ENCODE measurements around the gene AGPAT2. TPM values are rescaled to one million over a fixed set of nuclear protein-coding genes. Genes with fewer than 3 reads are reported as not detected.

Gene AGPAT2
- 41.1 and 54.7 TPM in 2 replicates for total RNA-seq (2014; rRNA removed; shearing (Covaris generic))

DNA sequence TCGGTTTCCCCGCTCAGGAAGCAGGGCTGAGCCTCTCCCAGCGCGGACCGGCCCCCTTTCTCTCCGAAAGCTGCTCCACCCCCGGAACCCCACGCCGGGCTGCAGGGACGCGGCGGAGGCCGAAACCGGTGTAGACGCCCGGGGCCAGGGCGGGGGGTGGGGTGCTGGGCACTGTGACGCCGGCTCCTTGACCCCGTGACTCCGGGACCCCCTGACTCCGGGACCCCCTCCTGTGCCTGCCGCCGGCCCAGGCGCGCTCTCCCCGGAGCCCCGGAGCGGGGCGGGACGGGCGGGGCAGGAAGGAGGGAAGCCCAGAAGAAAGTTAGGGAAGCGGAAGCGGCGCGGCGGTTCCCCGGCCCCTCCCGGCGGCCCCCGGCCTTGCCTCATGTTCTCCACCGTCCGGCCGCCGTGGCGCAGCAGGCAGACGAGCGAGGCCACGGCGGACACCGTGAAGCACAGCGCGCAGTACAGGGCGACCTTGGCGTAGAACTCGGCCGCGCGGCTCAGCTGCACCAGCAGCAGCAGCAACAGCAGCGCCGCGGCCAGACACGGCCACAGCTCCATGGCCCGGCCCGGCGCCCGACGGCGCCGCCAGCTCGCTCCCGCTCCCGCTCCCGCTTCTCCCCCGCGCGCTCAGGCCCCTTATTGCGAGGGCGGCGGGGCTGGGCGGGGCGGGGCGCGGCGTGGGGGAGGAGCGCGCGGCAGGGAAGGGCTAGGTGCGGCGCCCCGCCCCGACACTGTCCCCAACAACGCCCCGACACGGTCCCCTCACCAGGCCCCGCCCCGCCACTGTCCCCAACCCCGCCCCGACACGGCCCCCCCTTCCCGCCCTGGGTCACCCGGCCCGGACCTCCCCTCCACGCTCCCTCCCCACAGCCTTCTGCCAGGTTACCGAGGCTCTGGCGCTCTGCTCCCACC, at the start of gene AGPAT2:
Gene AGPAT2, minus strand, starts transcription at position 664 of the 918 bp plus-strand sequence. Its CDS starts 100 bp downstream, at position 564.
- no peaks in the 10 kb centered on the region; the same call in 1 of the 2 replicates for H3K36me3 ChIP-seq (replicated peaks; ENCODE audit: control insufficient read depth, insufficient read depth, low read length)
- no peaks in the 10 kb centered on the region; the same call in 1 of the 2 replicates for H3K27me3 ChIP-seq (ENCODE audit: control insufficient read depth, insufficient read depth, low read length)
- peak within 1 kb of the TSS; percentile 91 for H3K4me3 ChIP-seq (ENCODE audit: insufficient read depth, low read depth, low read length)
- peak; percentile 97 for DNase-seq

DNA sequence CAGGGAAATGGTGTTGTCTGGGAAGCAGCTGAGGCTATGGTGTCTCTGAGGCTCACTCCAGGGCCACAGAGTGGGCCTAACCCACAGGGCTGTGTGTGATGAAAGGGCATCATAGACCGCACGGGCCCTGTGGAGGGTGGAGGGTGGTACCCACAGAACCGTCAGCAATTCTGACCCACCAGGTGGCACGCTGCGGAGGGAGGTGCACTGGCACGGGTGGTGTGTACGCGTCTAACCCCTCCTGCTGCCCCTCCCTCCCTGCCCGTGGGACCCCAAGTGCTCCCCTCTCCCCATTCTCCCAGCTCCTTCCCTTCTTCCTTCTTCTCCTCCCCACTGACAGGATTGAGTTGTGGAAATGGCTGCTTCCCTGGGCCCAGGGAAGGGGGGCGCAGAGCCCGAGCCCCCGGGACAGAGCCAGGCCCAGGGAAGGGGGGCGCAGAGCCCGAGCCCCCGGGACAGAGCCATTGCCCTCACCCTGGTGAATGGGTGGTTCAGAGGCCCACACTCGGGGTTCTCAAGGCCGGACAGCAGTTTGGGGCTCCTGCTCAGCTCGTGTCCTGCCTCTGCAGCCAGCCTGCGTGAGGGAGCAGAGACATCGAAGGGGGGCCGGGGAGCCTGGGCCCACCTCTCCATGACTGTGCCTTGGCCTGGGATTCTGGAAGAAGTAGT, 48.7 kb upstream of the AGPAT2 start:
- no peak for DNase-seq
- H3K4me3 ChIP-seq (ENCODE audit: insufficient read depth, low read depth, low read length), result no peak overlapping the region
- no peaks in the 10 kb centered on the region for H3K27me3 ChIP-seq (ENCODE audit: control insufficient read depth, insufficient read depth, low read length)
- H3K36me3 ChIP-seq (replicated peaks; ENCODE audit: control insufficient read depth, insufficient read depth, low read length), result no peaks in the 10 kb centered on the region

DNA sequence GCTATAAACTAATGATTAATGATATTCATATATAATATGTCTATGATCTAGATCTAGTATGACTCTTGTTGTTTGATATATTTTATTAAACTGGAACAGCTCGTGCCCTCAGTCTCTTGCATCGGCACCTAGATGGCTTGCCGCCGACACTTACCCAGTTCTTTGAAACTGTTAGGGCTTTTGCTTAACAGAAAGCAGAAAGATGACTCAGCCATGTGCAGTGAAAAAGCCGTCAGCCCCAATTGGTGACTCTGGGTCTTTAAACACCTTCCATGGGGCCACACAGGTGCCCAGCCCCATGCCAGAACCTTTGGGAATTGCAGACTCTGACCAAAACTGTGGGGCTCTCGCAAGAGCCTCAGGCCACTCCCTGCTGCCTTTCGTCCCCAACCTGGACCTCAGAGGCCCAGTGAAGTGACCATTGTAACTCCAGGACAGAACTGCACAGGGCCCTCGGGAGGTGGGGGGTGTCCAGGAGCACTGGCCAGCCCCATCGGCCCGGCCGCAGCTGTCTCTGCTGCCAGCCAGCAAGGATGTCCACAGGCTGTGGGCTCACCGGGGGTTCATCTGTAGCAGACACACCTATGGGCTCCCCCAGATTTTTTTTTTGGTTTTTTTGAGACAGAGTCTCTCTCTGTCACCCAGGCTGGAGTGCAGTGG, 47.7 kb upstream of the AGPAT2 start:
- Histone ChIP-seq H3K4me3 (ENCODE audit: insufficient read depth, low read depth, low read length) (no peak overlapping the region), H3K36me3 (replicated peaks; ENCODE audit: control insufficient read depth, insufficient read depth, low read length) (no peaks in the 10 kb centered on the region), H3K27me3 (ENCODE audit: control insufficient read depth, insufficient read depth, low read length) (no peaks in the 10 kb centered on the region)
- no peak for DNase-seq

DNA sequence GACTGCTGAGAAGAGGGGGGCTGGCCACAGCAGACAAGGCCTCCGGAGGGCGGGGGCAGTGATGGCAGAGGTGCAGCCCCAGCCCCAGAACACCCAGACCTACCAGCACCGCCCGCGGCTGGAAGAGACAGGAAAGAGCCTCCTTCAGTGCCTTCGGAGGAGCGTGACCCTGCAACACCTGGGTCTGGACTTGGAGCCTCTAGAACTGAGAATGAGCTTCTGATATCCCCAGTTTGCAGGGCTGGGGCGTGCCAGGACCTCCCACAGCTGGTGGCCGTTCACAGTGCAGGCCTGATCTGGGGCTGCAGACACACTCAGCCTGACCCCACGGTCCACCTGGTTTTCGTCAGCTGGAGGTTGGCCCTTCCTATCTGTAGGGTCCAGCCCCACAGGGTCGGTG, 46.4 kb upstream of the AGPAT2 start:
- no peak for DNase-seq
- H3K4me3 ChIP-seq (ENCODE audit: insufficient read depth, low read depth, low read length), result no peak overlapping the region
- H3K27me3 ChIP-seq (ENCODE audit: control insufficient read depth, insufficient read depth, low read length), result no peaks in the 10 kb centered on the region; the same call in 1 of the 2 replicates
- H3K36me3 ChIP-seq (replicated peaks; ENCODE audit: control insufficient read depth, insufficient read depth, low read length), result no peaks in the 10 kb centered on the region

DNA sequence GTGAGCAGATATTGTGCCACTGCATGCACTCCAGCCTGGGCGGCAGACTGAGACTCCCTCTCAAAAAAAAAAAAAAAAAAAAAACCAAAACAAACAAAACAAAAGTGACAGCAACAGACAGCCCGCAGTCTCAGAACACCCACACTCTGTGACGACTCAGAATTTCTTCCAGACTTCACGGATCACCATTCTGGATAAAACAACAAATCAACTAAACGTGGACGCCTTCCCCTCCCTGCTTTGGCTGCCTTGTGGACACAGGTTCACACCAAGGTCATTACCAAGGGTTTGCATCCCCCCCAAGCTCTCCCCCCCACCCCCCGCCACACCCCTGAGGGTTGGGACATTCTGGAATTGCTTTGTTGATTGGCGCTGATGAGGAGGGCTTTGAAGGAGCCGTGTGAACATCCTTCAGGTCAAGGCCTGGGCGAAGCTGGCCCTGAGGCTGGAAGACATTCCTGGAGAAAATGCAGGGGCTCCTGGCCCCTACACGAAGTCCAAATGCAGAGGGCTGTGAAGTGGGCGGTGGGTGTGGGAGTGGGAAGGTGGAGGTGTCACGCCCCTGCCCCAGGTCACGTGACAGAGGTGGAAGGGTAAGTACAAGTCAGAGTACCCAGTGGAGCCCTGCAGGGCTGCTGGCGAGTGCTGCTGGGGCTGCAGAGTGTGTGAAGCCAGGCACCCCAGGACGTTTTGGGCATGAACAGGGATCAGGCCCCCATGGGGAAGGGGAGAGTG, 45.4 kb upstream of the AGPAT2 start:
- Histone ChIP-seq H3K27me3 (ENCODE audit: control insufficient read depth, insufficient read depth, low read length) (no peaks in the 10 kb centered on the region; the same call in 1 of the 2 replicates), H3K36me3 (replicated peaks; ENCODE audit: control insufficient read depth, insufficient read depth, low read length) (no peaks in the 10 kb centered on the region), H3K4me3 (ENCODE audit: insufficient read depth, low read depth, low read length) (no peak overlapping the region)
- no peak for DNase-seq

DNA sequence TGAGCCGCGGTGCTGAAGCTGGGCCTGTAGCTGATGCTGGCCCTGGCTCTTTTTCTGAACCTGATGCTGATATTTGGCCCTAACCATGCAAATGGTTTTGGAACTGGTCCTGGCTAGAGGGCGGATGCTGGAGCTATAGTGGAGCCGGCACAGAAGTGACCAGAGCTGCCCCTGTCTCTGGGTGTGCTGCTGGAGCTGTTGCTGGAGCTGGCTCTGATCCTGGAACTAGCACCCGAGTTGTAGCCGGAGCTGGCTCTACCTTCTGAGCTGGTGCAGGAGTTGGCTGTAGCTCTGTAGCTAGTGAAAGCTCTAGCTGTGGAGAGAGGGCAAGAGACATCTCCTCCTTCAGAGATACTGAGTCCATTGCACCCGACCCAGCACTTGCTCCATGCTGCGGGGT, 42.7 kb upstream of the AGPAT2 start:
- DNase-seq, result no peak
- Histone ChIP-seq H3K27me3 (ENCODE audit: control insufficient read depth, insufficient read depth, low read length) (no peaks in the 10 kb centered on the region; the same call in 1 of the 2 replicates), H3K4me3 (ENCODE audit: insufficient read depth, low read depth, low read length) (no peak overlapping the region), H3K36me3 (replicated peaks; ENCODE audit: control insufficient read depth, insufficient read depth, low read length) (peaks cover 17% of the 10 kb centered on the region)

DNA sequence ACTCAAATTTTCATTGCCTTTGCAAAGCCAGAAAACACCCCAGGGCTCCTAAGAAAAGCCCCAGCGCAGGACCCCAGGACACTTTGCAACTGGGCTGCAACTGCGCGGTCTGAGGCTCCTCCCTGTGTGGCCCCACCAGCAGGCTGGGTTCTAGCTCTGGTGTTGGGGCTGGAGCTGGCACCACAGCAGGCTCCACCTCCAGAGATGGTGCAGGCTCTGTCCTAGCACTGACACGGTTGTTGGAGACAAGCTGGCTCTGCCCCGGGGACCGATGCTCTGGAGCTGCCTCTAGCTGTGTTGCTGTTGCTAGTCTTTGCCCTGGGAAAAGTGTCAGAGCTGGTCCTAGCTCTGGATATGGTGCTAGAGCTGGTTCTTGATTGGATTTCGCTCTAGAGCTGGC, 41.9 kb upstream of the AGPAT2 start:
- Histone ChIP-seq H3K27me3 (ENCODE audit: control insufficient read depth, insufficient read depth, low read length) (no peaks in the 10 kb centered on the region; the same call in 1 of the 2 replicates), H3K4me3 (ENCODE audit: insufficient read depth, low read depth, low read length) (peak overlapping the region; percentile 94), H3K36me3 (replicated peaks; ENCODE audit: control insufficient read depth, insufficient read depth, low read length) (peaks cover 20% of the 10 kb centered on the region)
- no peak for DNase-seq

DNA sequence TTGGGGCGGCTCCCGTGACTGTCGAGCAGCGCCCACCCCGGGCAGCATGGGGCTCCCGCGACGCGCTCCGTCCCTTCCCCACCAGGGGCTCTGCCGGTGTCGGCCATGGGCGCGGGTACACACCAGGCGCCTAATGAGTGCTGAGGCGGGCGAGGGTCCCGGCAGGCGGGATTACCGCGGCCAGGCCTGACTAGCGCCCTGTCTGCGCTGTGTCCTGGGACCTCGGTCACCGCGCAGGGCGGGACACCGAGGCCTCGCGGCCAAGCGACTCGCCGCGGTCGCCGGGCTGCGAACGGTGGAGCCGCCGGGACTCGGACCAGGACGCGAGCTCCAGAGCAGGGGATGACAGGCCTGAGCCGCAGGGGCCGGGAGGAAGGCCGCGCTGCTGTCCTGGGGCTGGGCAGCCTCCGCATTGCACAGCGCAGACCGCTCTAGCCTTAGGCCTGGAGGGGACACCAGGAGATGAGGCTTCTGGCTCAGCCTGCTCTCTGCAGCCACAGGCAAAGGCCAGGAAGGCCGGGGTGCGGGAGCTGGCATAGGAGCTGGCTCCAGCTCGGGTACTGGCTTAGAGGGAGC, 41.4 kb upstream of the AGPAT2 start:
- peak; percentile 90 for DNase-seq
- Histone ChIP-seq H3K27me3 (ENCODE audit: control insufficient read depth, insufficient read depth, low read length) (no peaks in the 10 kb centered on the region; the same call in 1 of the 2 replicates), H3K36me3 (replicated peaks; ENCODE audit: control insufficient read depth, insufficient read depth, low read length) (peaks cover 23% of the 10 kb centered on the region), H3K4me3 (ENCODE audit: insufficient read depth, low read depth, low read length) (peak overlapping the region; percentile 94)

DNA sequence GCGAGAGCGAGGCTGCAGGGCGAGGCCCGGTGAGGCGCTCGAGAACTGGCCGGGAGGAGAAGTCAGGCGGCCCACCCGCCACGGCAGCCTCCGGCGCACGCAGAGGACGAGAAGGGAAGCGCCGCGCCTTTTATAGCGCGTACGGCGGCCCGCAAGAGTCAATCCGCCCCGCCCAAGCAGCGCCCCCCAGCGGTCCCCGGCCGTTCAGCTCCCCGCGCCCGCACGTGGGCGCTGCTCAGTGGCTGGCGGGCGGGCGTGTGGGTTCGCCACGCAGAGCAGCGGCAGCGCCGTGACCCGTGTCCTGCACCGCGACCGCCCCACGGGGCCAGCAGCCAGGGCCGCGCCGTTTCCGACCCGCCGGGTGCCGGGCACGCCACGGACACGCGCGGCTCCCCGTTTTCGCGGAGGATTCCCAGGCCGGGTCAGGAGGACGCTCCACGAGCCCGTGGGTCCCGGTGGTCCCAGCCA, 40.9 kb upstream of the AGPAT2 start:
- peak; percentile 98 for DNase-seq
- no peaks in the 10 kb centered on the region; the same call in 1 of the 2 replicates for H3K27me3 ChIP-seq (ENCODE audit: control insufficient read depth, insufficient read depth, low read length)
- peaks cover 24% of the 10 kb centered on the region for H3K36me3 ChIP-seq (replicated peaks; ENCODE audit: control insufficient read depth, insufficient read depth, low read length)
- H3K4me3 ChIP-seq (ENCODE audit: insufficient read depth, low read depth, low read length), result peak overlapping the region; percentile 94

DNA sequence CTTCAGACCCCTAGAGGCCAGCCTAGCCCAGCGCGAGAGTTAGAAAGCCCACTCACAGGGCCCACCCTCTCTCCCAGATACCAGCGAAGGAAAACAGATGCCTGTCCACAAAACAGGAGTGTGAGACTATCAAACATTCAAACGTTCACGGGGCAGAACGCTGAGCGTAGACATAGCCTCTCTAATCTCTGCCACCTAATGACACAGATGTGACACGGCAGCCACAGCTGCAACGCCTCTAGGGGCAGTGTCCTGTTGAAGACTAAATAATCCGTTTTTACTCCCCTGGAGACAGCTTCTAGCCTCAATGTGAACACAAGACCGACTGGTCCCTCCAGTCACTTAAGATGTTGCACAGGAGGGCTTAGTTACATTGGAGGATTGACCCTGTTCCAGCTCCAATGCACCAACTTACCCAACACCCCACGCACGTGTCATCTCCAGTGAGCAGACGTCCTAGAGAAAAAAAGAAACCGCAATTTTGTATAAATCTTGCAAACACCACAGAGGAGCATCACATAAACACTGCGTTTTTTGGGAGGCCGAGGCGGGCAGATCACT, 39.5 kb upstream of the AGPAT2 start:
- Histone ChIP-seq H3K4me3 (ENCODE audit: insufficient read depth, low read depth, low read length) (peak overlapping the region; percentile 6; the same call in 1 of the 2 replicates), H3K27me3 (ENCODE audit: control insufficient read depth, insufficient read depth, low read length) (no peaks in the 10 kb centered on the region; the same call in 1 of the 2 replicates), H3K36me3 (replicated peaks; ENCODE audit: control insufficient read depth, insufficient read depth, low read length) (peaks cover 24% of the 10 kb centered on the region)
- peak; percentile 78 for DNase-seq

DNA sequence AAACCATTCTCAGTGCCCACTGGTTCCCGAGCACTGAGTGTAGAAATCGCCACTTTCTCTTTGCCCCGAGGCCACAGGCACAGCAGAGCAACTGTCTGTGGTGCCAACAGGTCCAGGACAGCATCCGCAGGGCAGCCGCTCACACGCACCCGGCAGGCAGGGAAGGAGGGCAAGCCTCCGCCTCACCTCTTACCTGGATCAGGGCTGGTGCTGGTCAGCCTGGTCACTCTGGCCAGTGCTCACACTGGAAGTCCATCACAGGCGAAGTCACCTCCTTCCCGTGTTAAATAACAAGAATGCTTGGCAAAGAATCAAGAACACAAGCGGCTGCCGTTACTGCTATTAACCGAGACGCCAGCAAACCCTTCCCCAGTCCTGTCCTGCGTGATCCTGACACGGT, 38.9 kb upstream of the AGPAT2 start:
- DNase-seq, result no peak
- H3K36me3 ChIP-seq (replicated peaks; ENCODE audit: control insufficient read depth, insufficient read depth, low read length), result peaks cover 24% of the 10 kb centered on the region
- no peaks in the 10 kb centered on the region; the same call in 1 of the 2 replicates for H3K27me3 ChIP-seq (ENCODE audit: control insufficient read depth, insufficient read depth, low read length)
- H3K4me3 ChIP-seq (ENCODE audit: insufficient read depth, low read depth, low read length), result no peak overlapping the region

DNA sequence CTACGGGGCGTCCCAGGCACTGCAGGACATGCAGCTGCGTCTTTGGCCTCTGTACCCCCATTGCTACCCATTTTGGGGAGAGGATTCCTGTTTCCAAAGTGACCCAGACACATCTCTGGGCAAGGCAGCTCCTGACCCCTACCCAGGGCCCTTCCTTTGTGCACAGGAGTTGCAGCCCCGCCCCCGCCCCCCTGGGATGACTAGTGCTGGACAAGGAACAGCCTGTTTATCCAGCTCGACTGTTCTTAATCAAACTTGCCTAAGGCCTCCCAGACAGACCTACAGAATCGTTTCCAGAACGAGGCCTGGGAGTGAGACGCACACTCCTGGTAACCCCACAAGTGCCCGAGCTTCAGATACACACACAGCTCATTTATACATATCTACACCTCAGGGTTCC, 38.4 kb upstream of the AGPAT2 start:
- Histone ChIP-seq H3K27me3 (ENCODE audit: control insufficient read depth, insufficient read depth, low read length) (no peaks in the 10 kb centered on the region; the same call in 1 of the 2 replicates), H3K4me3 (ENCODE audit: insufficient read depth, low read depth, low read length) (no peak overlapping the region), H3K36me3 (replicated peaks; ENCODE audit: control insufficient read depth, insufficient read depth, low read length) (peaks cover 24% of the 10 kb centered on the region)
- no peak for DNase-seq

DNA sequence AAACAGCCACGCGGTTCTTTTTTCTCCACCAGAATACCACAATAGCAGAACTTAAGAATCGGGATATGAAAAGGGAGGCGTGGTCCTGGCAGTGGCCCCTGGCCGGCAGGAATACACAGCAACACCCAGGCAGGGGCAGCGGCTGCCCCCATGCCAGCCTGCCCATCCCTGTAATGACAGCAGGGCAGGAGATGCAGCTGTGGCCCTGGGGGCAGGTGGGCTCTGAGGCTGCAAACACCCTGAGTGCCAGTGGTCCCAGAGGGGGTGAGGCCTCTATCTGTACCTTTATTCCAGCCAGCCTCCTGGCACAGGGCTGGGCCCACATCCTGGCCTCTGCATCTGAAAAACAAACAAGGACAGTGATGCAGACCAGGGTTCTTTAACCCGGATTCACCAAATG, 37.5 kb upstream of the AGPAT2 start:
- DNase-seq, result no peak
- Histone ChIP-seq H3K4me3 (ENCODE audit: insufficient read depth, low read depth, low read length) (no peak overlapping the region), H3K27me3 (ENCODE audit: control insufficient read depth, insufficient read depth, low read length) (no peaks in the 10 kb centered on the region; the same call in 1 of the 2 replicates), H3K36me3 (replicated peaks; ENCODE audit: control insufficient read depth, insufficient read depth, low read length) (peaks cover 24% of the 10 kb centered on the region)

Measured in H7 (cell line).